H1 (cell line): ENCODE data around the gene MEI1. TPM values are rescaled to one million over a fixed set of nuclear protein-coding genes. Genes with fewer than 3 reads are reported as not detected.
A peak's percentile ranks its signal among the peaks of the same experiment; 100 is the strongest.

Experiments
- CTCF ChIA-PET: fragments of 300-600 bp; sonication (Branson Sonifier 250); formaldehyde crosslinking; loops from one replicate; lab custom pipeline; 2021; ENCODE audit not compliant: partially characterized antibody; lab: Charles Lee
- POLR2A ChIA-PET: fragments of 300-600 bp; sonication (Branson Sonifier 250); formaldehyde crosslinking; loops from one replicate; lab custom pipeline; 2021; ENCODE audit warnings: inconsistent platforms; ENCODE audit not compliant: partially characterized antibody; lab: Charles Lee
- DNase-seq, 2 experiments: peaks; one replicate each; pipeline versions ENCODE4 v3.0.0 to v3.0.0-alpha.2; 2010 to 2022; ENCODE audit warnings: low spot score in 2 of 2, low read depth in 1 of 2, mixed read lengths in 1 of 2
- FAIRE-seq: peaks from 2 replicates; lab custom pipeline; 2011; peaks lifted over from hg19 to GRCh38; lab: Jason Lieb, UNC
- H2AFZ ChIP-seq: 2 replicates; pipeline ENCODE4 v1.8.1; 2012; ENCODE audit warnings: low read length, inconsistent platforms
- H2AK5ac ChIP-seq: 2 replicates; pipeline ENCODE4 v1.6.1; 2013; ENCODE audit warnings: low read depth, low read length
- H2BK120ac ChIP-seq: replicated peaks from 2 replicates; pipeline ENCODE3; 2013; ENCODE audit warnings: low read depth, low read length, inconsistent platforms
- H2BK12ac ChIP-seq: 2 replicates; pipeline ENCODE4 v1.6.1; 2013; ENCODE audit warnings: low read depth, low read length
- H2BK15ac ChIP-seq: 2 replicates; pipeline ENCODE4 v1.6.1; 2013; ENCODE audit warnings: low read length
- H2BK20ac ChIP-seq: 2 replicates; pipeline ENCODE4 v1.6.1; 2013; ENCODE audit warnings: low read length
- H2BK5ac ChIP-seq: 2 replicates; pipeline ENCODE4 v1.6.1; 2013; ENCODE audit warnings: low read depth, low read length
- H3K14ac ChIP-seq: 2 replicates; pipeline ENCODE4 v1.6.1; 2013; ENCODE audit warnings: inconsistent platforms; ENCODE audit not compliant: insufficient read length
- H3K18ac ChIP-seq: 2 replicates; pipeline ENCODE4 v1.6.1; 2013; ENCODE audit warnings: low read length; ENCODE audit errors: extremely low read depth
- H3K23ac ChIP-seq: 2 replicates; pipeline ENCODE4 v1.6.1; 2013; ENCODE audit warnings: inconsistent platforms; ENCODE audit not compliant: insufficient read length
- H3K23me2 ChIP-seq: 2 replicates; pipeline ENCODE4 v1.6.1; 2013; ENCODE audit warnings: low read depth, low read length
- H3K27ac ChIP-seq: 2 replicates; pipeline ENCODE4 v1.6.1; 2011; ENCODE audit warnings: low read depth, low read length, inconsistent platforms
- H3K27me3 ChIP-seq, 4 experiments: replicated peaks in 1 of 4; 1 replicate in 1 of 4; 2 replicates in 3 of 4; pipeline versions ENCODE4 v1.6.1 to v1.8.1; 2011 to 2013; ENCODE audit warnings: low read length in 3 of 4, mild to moderate bottlenecking in 3 of 4, inconsistent platforms in 2 of 4, mixed read lengths in 2 of 4, moderate library complexity in 1 of 4; ENCODE audit not compliant: control insufficient read depth in 3 of 4, insufficient read depth in 3 of 4; ENCODE audit errors: extremely low read depth in 1 of 4
- H3K36me3 ChIP-seq, 4 experiments: 2 replicates each; pipeline versions ENCODE4 v1.6.1 to v1.8.1; 2011 to 2013; ENCODE audit warnings: mild to moderate bottlenecking in 4 of 4, low read length in 3 of 4, moderate library complexity in 2 of 4, control low read depth in 1 of 4, inconsistent platforms in 1 of 4; ENCODE audit not compliant: insufficient read depth in 4 of 4, control insufficient read depth in 2 of 4
- H3K4ac ChIP-seq: replicated peaks from 2 replicates; pipeline ENCODE3; 2013; ENCODE audit warnings: low read length, low read depth, mixed read lengths, inconsistent platforms; ENCODE audit not compliant: insufficient read length
- H3K4me1 ChIP-seq, 4 experiments: replicated peaks in 1 of 4; 1 replicate in 1 of 4; 2 replicates in 3 of 4; pipeline versions ENCODE4 v1.6.1 to v1.8.1; 2011 to 2013; ENCODE audit warnings: low read length in 3 of 4, inconsistent platforms in 2 of 4, mixed read lengths in 1 of 4; ENCODE audit not compliant: insufficient read depth in 4 of 4, control insufficient read depth in 3 of 4
- H3K4me2 ChIP-seq, 2 experiments: 2 replicates each; pipeline versions ENCODE4 v1.6.1 to v1.8.1; 2011 to 2013; ENCODE audit warnings: low read depth in 2 of 2, low read length in 2 of 2, control low read depth in 1 of 2, inconsistent platforms in 1 of 2, mild to moderate bottlenecking in 1 of 2; ENCODE audit not compliant: insufficient read depth in 1 of 2
- H3K4me3 ChIP-seq, 4 experiments: fragments of 200-600, 300-600 bp in 1 of 4; sonication (generic), shearing (Covaris generic), sonication (Bioruptor Twin) in 1 of 4; 2 replicates each; pipeline versions ENCODE4 v1.5.1 to v1.8.1; 2011 to 2016; ENCODE audit warnings: low read length in 4 of 4, low read depth in 3 of 4, control low read depth in 2 of 4, inconsistent platforms in 2 of 4, mild to moderate bottlenecking in 2 of 4, mixed read lengths in 1 of 4, moderate library complexity in 1 of 4; ENCODE audit not compliant: insufficient read depth in 2 of 4; ENCODE audit errors: extremely low read depth in 1 of 4
- H3K56ac ChIP-seq: replicated peaks from 2 replicates; pipeline ENCODE3; 2013; ENCODE audit warnings: low read depth, mild to moderate bottlenecking, mixed read lengths, low read length, inconsistent platforms; ENCODE audit not compliant: insufficient read length
- H3K79me1 ChIP-seq: 2 replicates; pipeline ENCODE4 v1.6.1; 2013; ENCODE audit warnings: low read depth, low read length, control low read depth
- H3K79me2 ChIP-seq, 2 experiments: 2 replicates each; pipeline versions ENCODE4 v1.6.1 to v1.8.1; 2012 to 2013; ENCODE audit warnings: low read length in 2 of 2, mild to moderate bottlenecking in 2 of 2, inconsistent platforms in 1 of 2; ENCODE audit not compliant: insufficient read depth in 2 of 2, control insufficient read depth in 1 of 2
- H3K9ac ChIP-seq, 4 experiments: replicated peaks in 1 of 4; 1 replicate in 1 of 4; 2 replicates in 3 of 4; pipeline versions ENCODE4 v1.6.1 to v1.8.1; 2011 to 2013; ENCODE audit warnings: low read depth in 3 of 4, low read length in 3 of 4, control low read depth in 2 of 4, mild to moderate bottlenecking in 2 of 4, moderate library complexity in 2 of 4, inconsistent platforms in 1 of 4; ENCODE audit errors: extremely low read depth in 1 of 4
- H3K9me3 ChIP-seq, 2 experiments: 2 replicates each; pipeline versions ENCODE4 v1.6.1 to v1.8.1; 2012 to 2013; ENCODE audit warnings: mild to moderate bottlenecking in 2 of 2, moderate library complexity in 2 of 2, control low read depth in 1 of 2, inconsistent platforms in 1 of 2, low read depth in 1 of 2, low read length in 1 of 2, mixed read lengths in 1 of 2; ENCODE audit not compliant: insufficient read depth in 2 of 2
- H4K20me1 ChIP-seq, 2 experiments: replicated peaks in 1 of 2; 2 replicates each; pipeline versions ENCODE3 to v1.8.1; 2011 to 2013; ENCODE audit warnings: inconsistent platforms in 2 of 2, low read length in 2 of 2, mild to moderate bottlenecking in 1 of 2; ENCODE audit not compliant: insufficient read depth in 2 of 2, control insufficient read depth in 1 of 2
- H4K5ac ChIP-seq: 2 replicates; pipeline ENCODE4 v1.6.1; 2013; ENCODE audit warnings: low read length, low read depth, mixed read lengths, inconsistent platforms; ENCODE audit not compliant: insufficient read length
- H4K8ac ChIP-seq: 2 replicates; pipeline ENCODE4 v1.8.0; 2013; ENCODE audit warnings: mild to moderate bottlenecking, moderate library complexity, low read length, inconsistent platforms; ENCODE audit not compliant: insufficient read depth; ENCODE audit errors: extremely low read depth
- H4K91ac ChIP-seq: replicated peaks from 2 replicates; pipeline ENCODE3; 2013; ENCODE audit warnings: low read length, mixed read lengths, inconsistent platforms; ENCODE audit not compliant: insufficient read length
- CHD1 ChIP-seq: IDR thresholded peaks from 2 replicates; pipeline ENCODE4 v1.6.1; 2012; ENCODE audit warnings: low read depth, low read length, improper control_type of control experiment
- CHD2 ChIP-seq: IDR thresholded peaks from 2 replicates; pipeline ENCODE4 v1.6.1; 2012; ENCODE audit warnings: low read length, improper control_type of control experiment
- CTCF ChIP-seq, 3 experiments: IDR thresholded peaks; 1 replicate in 2 of 3; 2 replicates in 1 of 3; pipeline versions ENCODE4 v1.5.1 to v1.6.1; 2011; ENCODE audit warnings: low read length in 3 of 3, mild to moderate bottlenecking in 3 of 3, inconsistent platforms in 2 of 3, low read depth in 1 of 3, moderate library complexity in 1 of 3; ENCODE audit not compliant: insufficient read depth in 1 of 3; ENCODE audit errors: control extremely low read depth in 1 of 3
- HDAC2 ChIP-seq, 2 experiments: fragments of 300-600 bp in 1 of 2; sonication (generic) in 1 of 2; IDR thresholded peaks; 2 replicates each; pipeline ENCODE4 v1.6.1; 2011 to 2012; ENCODE audit warnings: low read depth in 2 of 2, low read length in 2 of 2, mild to moderate bottlenecking in 2 of 2, moderate library complexity in 2 of 2, borderline replicate concordance in 1 of 2, inconsistent platforms in 1 of 2
- SIX5 ChIP-seq: IDR thresholded peaks from 2 replicates; pipeline ENCODE4 v1.6.1; 2011; ENCODE audit warnings: mild to moderate bottlenecking, low read depth, low read length
- TBP ChIP-seq: IDR thresholded peaks from 2 replicates; pipeline ENCODE4 v1.6.1; 2011; ENCODE audit warnings: low read depth, low read length, improper control_type of control experiment
- WGBS, 2 experiments: shearing (Covaris generic) in 1 of 2; methylation state at CpG; one replicate each; pipeline versions ENCODE4 v1.1.6 to v1.1.7; 2013 to 2015; ENCODE audit warnings: low lambda C conversion rate in 2 of 2, mixed read lengths in 2 of 2, inconsistent platforms in 1 of 2, low coverage in 1 of 2, missing lambda C conversion rate in 1 of 2; ENCODE audit not compliant: insufficient replicate concordance in 2 of 2, insufficient coverage in 1 of 2, insufficient read length in 1 of 2; ENCODE audit errors: extremely low coverage in 1 of 2, missing lambda C conversion rate in 1 of 2; 5-methylcytosine and 5-hydroxymethylcytosine counted together
- polyA plus RNA-seq, 7 experiments: library from polyadenylated mRNA; depleted of rRNA in 3 of 7; stranded (reverse) in 5 of 7; unstranded in 2 of 7; fragments of >200 nt in 5 of 7; fragments of 200-250 nt in 2 of 7; gene quantifications; 1 replicate in 5 of 7; 2 replicates in 1 of 7; 4 replicates in 1 of 7; pipeline versions ENCODE4 v1.2.1 to v1.2.3, GENCODE V29; 2011 to 2013; ENCODE audit warnings: missing spikeins in 2 of 7, mixed read lengths in 2 of 7
- total RNA-seq: library from RNA; stranded (reverse); fragmentation: NEBNext Ultra II Directional; extraction: Animal tissue kit (Norgen Biotek cat#: 25700); gene quantifications from 2 replicates; pipeline ENCODE4 v1.2.1, GENCODE V29; 2021

MEI1 gene
- total and polyA plus RNA-seq, 2 of the 8 experiments (the other 6 are each of a cell fraction or from before 2014, with no cell fraction given), result 0.27 to 0.54 TPM

DNA sequence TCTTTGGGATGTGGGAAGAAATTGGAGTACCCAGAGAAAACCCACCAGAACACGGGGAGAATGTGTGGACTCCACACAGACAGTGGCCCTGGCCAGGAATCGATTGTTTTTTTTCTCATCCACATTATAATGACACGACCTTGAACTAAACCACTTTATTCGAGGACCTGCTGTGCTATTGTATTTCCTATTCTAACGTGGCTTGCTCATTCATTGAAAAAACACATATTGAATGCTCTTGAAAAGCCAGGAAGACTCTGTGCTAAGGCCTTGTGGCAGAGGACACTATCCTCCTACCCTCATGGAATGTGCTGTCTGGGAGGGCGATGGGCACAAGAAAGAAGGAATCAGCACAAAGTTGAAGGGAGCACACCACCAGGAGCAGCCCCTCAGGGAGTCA lies 124.5 kb downstream of the MEI1 start:
- Histone ChIP-seq H3K4me3 (no peak overlapping the region), H4K8ac (no peak overlapping the region), H2AFZ (no peak overlapping the region), H3K79me2 (no peaks in the 10 kb centered on the region), H4K91ac (no peak overlapping the region), H3K4me2 (no peak overlapping the region), H3K56ac (no peak overlapping the region), H3K27me3 (no peaks in the 10 kb centered on the region; a peak in 1 of 7 replicates), H2BK15ac (no peak overlapping the region), H4K20me1 (peaks cover 0 to 8% of the 10 kb centered on the region in 2 experiments), H3K4ac (no peak overlapping the region), H3K27ac (no peak overlapping the region), H3K9me3 (no peaks in the 10 kb centered on the region), H2BK12ac (0 out of 2 replicates have a peak overlapping the region, but pooled peaks have one; percentile 39), H4K5ac (no peak overlapping the region), H3K23ac (no peak overlapping the region), H2AK5ac (peak overlapping the region; percentile 93), H3K79me1 (peaks cover 8% of the 10 kb centered on the region), H2BK120ac (no peak overlapping the region)
- DNase-seq (no peak), FAIRE-seq (peak; percentile 36)
- POLR2A ChIA-PET, result interaction anchor here (1.1 kb wide), 1 partner anchor 23 kb away, joined by 4 read pairs; the partner anchor contains the start of gene CCDC134
- no peak for TF ChIP-seq HDAC2 (IDR thresholded peaks at IDR 0.05; ENCODE audit: borderline replicate concordance in 1 of 2, low read depth in 2 of 2, low read length in 2 of 2)
- TF ChIP-seq SIX5, result no peak
- TF ChIP-seq CHD2, result no peak
- TF ChIP-seq CHD1, result no peak
- TF ChIP-seq CTCF (IDR thresholded peaks at IDR 0.05; ENCODE audit: control extremely low read depth in 1 of 3, insufficient read depth in 1 of 3, low read depth in 1 of 3, low read length in 3 of 3), result no peak
- TF ChIP-seq TBP, result no peak
- TF ChIP-seq, all 59 proteins: peak for 0
- CTCF ChIA-PET, result interaction anchor here (1.1 kb wide), 1 partner anchor 22 kb away, joined by 3 read pairs; no protein-coding TSS in a partner anchor
- Histone ChIP-seq H2BK20ac (no peak overlapping the region), H3K36me3 (peaks cover 0 to 4% (median 3%) of the 10 kb centered on the region in 4 experiments; a peak in 2 of 8 replicates), H3K9ac (no peak overlapping the region; a peak in 1 of 7 replicates), H2BK5ac (peak overlapping the region; percentile 79; the same call in 1 of the 2 replicates), H3K23me2 (no peaks in the 10 kb centered on the region), H3K18ac (no peak overlapping the region; the same call in 1 of the 2 replicates), H3K4me1 (peaks cover 2 to 11% (median 6%) of the 10 kb centered on the region in 4 experiments), H3K14ac (no peak overlapping the region)
- WGBS, 2 experiments, result 75% methylated on average over 6 of the region's 6 CpGs; no CpG with 5 or more reads in 1 of the 2 experiments
